K562 (cell line): ENCODE data around the gene BHLHE40. TPM values are rescaled to one million over a fixed set of nuclear protein-coding genes. Genes with fewer than 3 reads are reported as not detected.
A peak's percentile ranks its signal among the peaks of the same experiment; 100 is the strongest.

Experiments
- CCAR2 ChIP-seq: fragments of 200-400 bp; formaldehyde crosslinking; IDR thresholded peaks from 2 replicates; pipeline ENCODE4 v1.6.1; 2017; ENCODE audit warnings: mild to moderate bottlenecking, low read depth, low read length
- E2F3 ChIP-seq: fragments of 250-450 bp; sonication (Bioruptor Pico); IDR thresholded peaks from 2 replicates; pipeline ENCODE4 v1.4.0; 2020; ENCODE audit warnings: mild to moderate bottlenecking
- HDAC6 ChIP-seq: IDR thresholded peaks from 2 replicates; pipeline ENCODE4 v1.6.1; 2012; ENCODE audit warnings: low read depth, mild to moderate bottlenecking, control low read depth, inconsistent platforms, low read length, moderate library complexity
- HMGXB4 ChIP-seq: sonication (generic); formaldehyde crosslinking; IDR thresholded peaks from 2 replicates; pipeline ENCODE4 v1.8.1; 2023; ENCODE audit warnings: mild to moderate bottlenecking, missing genetic modification reagents
- IFI16 ChIP-seq: fragments of 250-450 bp; sonication (Bioruptor Pico); IDR thresholded peaks from 2 replicates; pipeline ENCODE4 v2.1.2; 2022; ENCODE audit warnings: mild to moderate bottlenecking, inconsistent platforms
- NR0B1 ChIP-seq: fragments of 450-650 bp; IDR thresholded peaks from one replicate; pipeline ENCODE4 v1.6.1; 2018; ENCODE audit warnings: mild to moderate bottlenecking, moderate library complexity; ENCODE audit not compliant: partially characterized antibody
- SETDB1 ChIP-seq: IDR thresholded peaks from one replicate; pipeline ENCODE4 v1.6.1; 2012; ENCODE audit warnings: low read length, control low read depth, inconsistent platforms
- SRSF7 ChIP-seq: fragments of 200-400 bp; formaldehyde crosslinking; optimal IDR thresholded peaks from 2 replicates; pipeline ENCODE3; 2017; ENCODE audit warnings: mild to moderate bottlenecking, low read depth, low read length
- USF2 ChIP-seq: sonication (generic); formaldehyde crosslinking; IDR thresholded peaks from 2 replicates; pipeline ENCODE4 v1.5.0; 2020; ENCODE audit warnings: missing genetic modification reagents
- ZNF239 ChIP-seq: fragments of 250-450 bp; sonication (Bioruptor Pico); IDR thresholded peaks from 2 replicates; pipeline ENCODE4 v1.4.0; 2020; ENCODE audit warnings: mild to moderate bottlenecking
- ZNF274 ChIP-seq: IDR thresholded peaks from 2 replicates; pipeline ENCODE4 v1.6.1; 2011; ENCODE audit warnings: low read depth, mild to moderate bottlenecking, low read length, moderate library complexity, borderline replicate concordance
- ZNF318 ChIP-seq, 2 experiments: fragments of 450-650 bp; IDR thresholded peaks; 2 replicates each; pipeline ENCODE4 v1.6.1; 2016; ENCODE audit warnings: mild to moderate bottlenecking in 2 of 2, borderline replicate concordance in 1 of 2, low read depth in 1 of 2, moderate library complexity in 1 of 2
- ZNF444 ChIP-seq: fragments of 250-450 bp; sonication (Bioruptor Pico); IDR thresholded peaks from 2 replicates; pipeline ENCODE4 v1.4.0; 2020; ENCODE audit warnings: mild to moderate bottlenecking, moderate library complexity
- ZNF785 ChIP-seq: fragments of 250-450 bp; sonication (Bioruptor Pico); IDR thresholded peaks from 2 replicates; pipeline ENCODE4 v1.4.0; 2020; ENCODE audit warnings: mild to moderate bottlenecking
- polyA plus RNA-seq, 8 experiments: library from polyadenylated mRNA; depleted of rRNA in 4 of 8; stranded (reverse) in 5 of 8; unstranded in 3 of 8; fragments of >200 nt; fragmentation: Nextera tagmentation in 2 of 8; fragmentation: Illumina TruSeq in 1 of 8; extraction: Ambion mirVana in 2 of 8; extraction: Trizol in 1 of 8; gene quantifications; 2 replicates each; pipeline versions ENCODE4 v1.2.1 to v1.2.3, GENCODE V29; 2011 to 2014; ENCODE audit warnings: inconsistent platforms in 1 of 8, missing spikeins in 1 of 8
- total RNA-seq, 7 experiments: library from RNA; depleted of rRNA in 6 of 7; stranded (reverse); fragments of >200 nt in 6 of 7; fragmentation: Illumina TruSeq in 2 of 7; extraction: Trizol in 2 of 7; gene quantifications; 2 replicates each; pipeline versions ENCODE4 v1.2.1 to v1.2.3, GENCODE V29; 2011 to 2021; ENCODE audit warnings: low replicate concordance in 1 of 7

The BHLHE40 gene
- total and polyA plus RNA-seq, 9 of the 15 experiments (the other 6 are each of a cell fraction or from before 2014, with no cell fraction given) = 12.0 to 83.9 (median 31.4) TPM

GRCh38 chr3:4977001-4977852, 2.0 kb upstream of the BHLHE40 start (continued):
- TF ChIP-seq ZNF318 (IDR thresholded peaks at IDR 0.05; ENCODE audit: borderline replicate concordance in 1 of 2, low read depth in 1 of 2) = peak in 1 of 2 experiments; percentile 94; a peak in 2 of 4 replicates
- TF ChIP-seq E2F3 (CRISPR knock-in tag) = peak; percentile 69
- TF ChIP-seq SRSF7 = no peak
- no peak for TF ChIP-seq HMGXB4 (CRISPR knock-in tag)
- no peak for TF ChIP-seq IFI16
- TF ChIP-seq USF2 (CRISPR knock-in tag) = no peak
- TF ChIP-seq HDAC6 = no peak
- TF ChIP-seq ZNF239 (CRISPR knock-in tag) = peak; percentile 28; the same call in 1 of the 2 replicates
- TF ChIP-seq ZNF785 (CRISPR knock-in tag) = no peak
- TF ChIP-seq ZNF274 = no peak
- no peak for TF ChIP-seq CCAR2
- TF ChIP-seq ZNF444 (CRISPR knock-in tag) = no peak; the same call in 1 of the 2 replicates
- TF ChIP-seq SETDB1 = no peak
- TF ChIP-seq NR0B1 = no peak
